Ovary (tissue), 9 donors: ENCODE results near the gene TXNDC2. TPM values are rescaled to one million over a fixed set of nuclear protein-coding genes. Genes with fewer than 3 reads are reported as not detected.
"Not testable (repeated sequence)": the region's sequence is repeated elsewhere in the genome, so short reads cannot be mapped to it uniquely, and the experiment has no call there.

ENCODE experiments used
- DNase-seq, 5 donors: peaks; one replicate each; pipeline ENCODE4 v3.0.0-alpha.2; 2019 to 2020
- H3K27ac ChIP-seq, 2 donors: fragments of 200-600 bp; one replicate each; pipeline versions ENCODE4 v1.5.1 to v1.8.0; 2019 to 2022
- H3K27me3 ChIP-seq: fragments of 200-600 bp; one replicate; pipeline ENCODE4 v1.8.0; 2022
- H3K36me3 ChIP-seq: fragments of 200-600 bp; sonication (generic); one replicate; pipeline ENCODE4 v1.5.1; 2019
- H3K4me1 ChIP-seq: one replicate; pipeline ENCODE4 v1.8.1; 2013; ENCODE audit warnings: mild to moderate bottlenecking, moderate library complexity; ENCODE audit not compliant: insufficient read depth
- H3K4me3 ChIP-seq: fragments of 200-600 bp; sonication (generic); one replicate; pipeline ENCODE4 v1.5.1; 2017
- H3K9me3 ChIP-seq, 2 donors: fragments of 200-600 bp in 1 of 2; sonication (generic) in 1 of 2; one replicate each; pipeline versions ENCODE4 v1.5.1 to v1.8.1; 2013 to 2019; ENCODE audit warnings: mild to moderate bottlenecking in 1 of 2, moderate library complexity in 1 of 2
- CTCF ChIP-seq, 3 donors: fragments of 450-650 bp in 2 of 3; fragments of 200-600 bp in 1 of 3; IDR thresholded peaks; one replicate each; pipeline versions ENCODE4 v1.5.1 to v1.8.0; 2016 to 2022; ENCODE audit warnings: antibody characterized with exemption in 3 of 3, mild to moderate bottlenecking in 1 of 3
- EP300 ChIP-seq: sonication (generic); formaldehyde crosslinking; IDR thresholded peaks from one replicate; pipeline ENCODE4 v1.6.1; 2017; ENCODE audit warnings: antibody characterized with exemption
- POLR2A ChIP-seq: fragments of 450-650 bp; IDR thresholded peaks from one replicate; pipeline ENCODE4 v1.6.1; 2017; ENCODE audit warnings: antibody characterized with exemption, mild to moderate bottlenecking, moderate library complexity
- whole genome bisulfite sequencing, 3 donors: extraction: QIAGEN DNeasy Blood & Tissue Kit in 1 of 3; methylation state at CpG; one replicate each; pipeline versions ENCODE4 v1.1.5 to v1.1.7; 2013 to 2017; 5-methylcytosine and 5-hydroxymethylcytosine counted together
- intact Hi-C, 4 donors: fragments of 100-400 bp; cut with DNase I; formaldehyde crosslinking; loops; one replicate each; pipeline versions ENCODE4 v1.11.0 to v1.15.1; 2022 to 2023
- polyA plus RNA-seq, 2 donors: library from polyadenylated mRNA; stranded (reverse); fragments of 200-250 nt in 1 of 2; fragments of 350-450 nt in 1 of 2; fragmentation: Illumina TruSeq in 1 of 2; extraction: RNeasy Lipid Tissue Mini Kit (QIAGEN cat#74804) in 1 of 2; gene quantifications; one replicate each; pipeline ENCODE4 v1.2.3, GENCODE V29; 2013 to 2014
- total RNA-seq, 7 donors: library from RNA; depleted of rRNA in 2 of 7; stranded (reverse); fragments of >200 nt in 2 of 7; fragmentation: NEBNext Ultra II Directional in 3 of 7; extraction: Animal tissue kit (Norgen Biotek cat#: 25700) in 3 of 7; gene quantifications; one replicate each; pipeline versions ENCODE4 v1.1.0 to v1.2.4, GENCODE V29; 2016 to 2023
- donor health status: DM: no; HTN: no; CAD: no; lungs with moderate emphysema.
- donor health status: DM: no; HTN: no; CAD: no.
- donor health status: Bipolar disorder and iron deficiency.
- donor health status: DM: yes; HTN: yes; CAD: no.
- donor health status: DM: no; HTN: no; CAD: no.
- donor health status: DM: yes; HTN: yes; CAD: no.

The TXNDC2 gene
- total and polyA plus RNA-seq, 9 donors = 0.10 to 0.91 (median 0.36) TPM; not detected in 1

GRCh38 chr18:9890196-9890595, 4.4 kb downstream of the TXNDC2 start:
- 43 to 58% (median 48%) methylated on average over 5 of the region's 5 CpGs for WGBS, 3 donors

GRCh38 chr18:9890957-9891356, 5.2 kb downstream of the TXNDC2 start:
- intact Hi-C loops = no loop called here
- TF ChIP-seq POLR2A (no peak), CTCF (IDR thresholded peaks at IDR 0.05) (no peak), EP300 (no peak)
- Histone ChIP-seq H3K4me1 (no peaks in the 10 kb centered on the region), H3K27ac (no peak overlapping the region), H3K4me3 (no peak overlapping the region), H3K27me3 (no peaks in the 10 kb centered on the region), H3K36me3 (no peaks in the 10 kb centered on the region), H3K9me3 (no peaks in the 10 kb centered on the region)
- DNase-seq = no peak
- WGBS, 3 donors = 23 to 42% (median 38%) methylated on average over 1 of the region's 1 CpG

More at GRCh38 chr18:9890196-9890595, 4.4 kb downstream of the TXNDC2 start:
- no peaks in the 10 kb centered on the region for H3K27me3 ChIP-seq
- no peak overlapping the region for H3K27ac ChIP-seq
- H3K36me3 ChIP-seq = no peaks in the 10 kb centered on the region
- no peaks in the 10 kb centered on the region for H3K4me1 ChIP-seq
- intact Hi-C loops = no loop called here
- no peaks in the 10 kb centered on the region for H3K9me3 ChIP-seq
- TF ChIP-seq EP300 = no peak
- no peak for TF ChIP-seq POLR2A
- no peak for TF ChIP-seq CTCF (IDR thresholded peaks at IDR 0.05)
- DNase-seq = no peak
- no peak overlapping the region for H3K4me3 ChIP-seq

- H3K27me3 ChIP-seq, DNase-seq, intact Hi-C loops, H3K27ac ChIP-seq, H3K9me3 ChIP-seq, H3K4me3 ChIP-seq, H3K4me1 ChIP-seq, H3K36me3 ChIP-seq: not testable (repeated sequence)
- 79 to 82% (median 80%) methylated on average over 4 of the region's 4 CpGs for WGBS, 3 donors
Measured at GRCh38 chr18:9891515-9891914, 5.7 kb downstream of the TXNDC2 start.

GRCh38 chr18:9894454-9895068, 8.8 kb downstream of the TXNDC2 start:
- intact Hi-C loops = no loop called here
- Histone ChIP-seq H3K27me3 (no peaks in the 10 kb centered on the region), H3K36me3 (no peaks in the 10 kb centered on the region), H3K4me3 (no peak overlapping the region), H3K4me1 (no peaks in the 10 kb centered on the region), H3K27ac (no peak overlapping the region), H3K9me3 (no peaks in the 10 kb centered on the region)
- no peak for DNase-seq
- WGBS, 3 donors = 83 to 93% (median 93%) methylated on average over 6 of the region's 6 CpGs
- TF ChIP-seq CTCF (IDR thresholded peaks at IDR 0.05) (no peak), POLR2A (no peak), EP300 (no peak)

GRCh38 chr18:9897129-9897528, 11.4 kb downstream of the TXNDC2 start:
- no peaks in the 10 kb centered on the region for H3K36me3 ChIP-seq
- H3K4me1 ChIP-seq = peaks cover 4% of the 10 kb centered on the region
- H3K9me3 ChIP-seq = no peaks in the 10 kb centered on the region
- intact Hi-C loops = no loop called here
- no peak for TF ChIP-seq POLR2A
- no peak for TF ChIP-seq EP300
- TF ChIP-seq CTCF (IDR thresholded peaks at IDR 0.05) = no peak
- no peak overlapping the region for H3K27ac ChIP-seq
- H3K27me3 ChIP-seq = no peaks in the 10 kb centered on the region
- DNase-seq = no peak
- 95 to 97% (median 96%) methylated on average over 5 of the region's 5 CpGs for WGBS, 3 donors
- H3K4me3 ChIP-seq = no peak overlapping the region

GRCh38 chr18:9897787-9898291, 12.1 kb downstream of the TXNDC2 start:
- H3K27ac ChIP-seq, H3K4me3 ChIP-seq, DNase-seq, intact Hi-C loops, H3K36me3 ChIP-seq, H3K27me3 ChIP-seq, H3K9me3 ChIP-seq, H3K4me1 ChIP-seq: not testable (repeated sequence)
- 89% methylated on average over 10 of the region's 10 CpGs for WGBS, 3 donors
